Liver (tissue), 9 donors: ENCODE data around the gene NHERF1. TPM values are rescaled to one million over a fixed set of nuclear protein-coding genes. Genes with fewer than 3 reads are reported as not detected.

Experiments
- DNase-seq: peaks from one replicate; pipeline ENCODE4 v3.0.0-alpha.2; 2017; ENCODE audit warnings: low spot score
- H3K27ac ChIP-seq, 2 donors: one replicate each; pipeline ENCODE4 v1.7.0; 2013; ENCODE audit warnings: inconsistent platforms in 2 of 2, low read length in 2 of 2, control low read depth in 1 of 2, low read depth in 1 of 2, mild to moderate bottlenecking in 1 of 2
- H3K27me3 ChIP-seq, 4 donors: one replicate each; pipeline versions ENCODE4 v1.6.1 to v1.7.0; 2013; ENCODE audit warnings: low read length in 3 of 4, inconsistent platforms in 1 of 4, mild to moderate bottlenecking in 1 of 4, moderate library complexity in 1 of 4; ENCODE audit not compliant: control insufficient read depth in 4 of 4, insufficient read depth in 4 of 4
- H3K36me3 ChIP-seq, 4 donors: one replicate each; pipeline versions ENCODE4 v1.6.1 to v1.7.0; 2013; ENCODE audit warnings: low read length in 3 of 4, mild to moderate bottlenecking in 3 of 4, low read depth in 1 of 4, moderate library complexity in 1 of 4; ENCODE audit not compliant: control insufficient read depth in 4 of 4, insufficient read depth in 3 of 4
- H3K4me1 ChIP-seq, 4 donors: one replicate each; pipeline versions ENCODE4 v1.6.1 to v1.7.0; 2013; ENCODE audit warnings: low read length in 3 of 4, mild to moderate bottlenecking in 3 of 4, moderate library complexity in 1 of 4; ENCODE audit not compliant: control insufficient read depth in 4 of 4, insufficient read depth in 4 of 4
- H3K4me3 ChIP-seq, 3 donors: one replicate each; pipeline versions ENCODE4 v1.6.1 to v1.7.0; 2013; ENCODE audit warnings: low read length in 3 of 3, control low read depth in 1 of 3, low read depth in 1 of 3, mild to moderate bottlenecking in 1 of 3
- H3K9ac ChIP-seq, 2 donors: one replicate each; pipeline ENCODE4 v1.7.0; 2013; ENCODE audit warnings: low read length in 2 of 2, mild to moderate bottlenecking in 2 of 2, moderate library complexity in 2 of 2, control low read depth in 1 of 2, low read depth in 1 of 2
- H3K9me3 ChIP-seq, 4 donors: one replicate each; pipeline versions ENCODE4 v1.6.1 to v1.7.0; 2013; ENCODE audit warnings: low read length in 3 of 4; ENCODE audit not compliant: control insufficient read depth in 4 of 4
- ATF3 ChIP-seq: IDR thresholded peaks from 2 replicates; pipeline ENCODE4 v1.6.1; 2016; ENCODE audit warnings: antibody characterized with exemption
- CTCF ChIP-seq: fragments of 150-350 bp; IDR thresholded peaks from 2 replicates; pipeline ENCODE4 v1.5.1; 2017; ENCODE audit warnings: improper control_type of control experiment, low read depth, low read length; ENCODE audit not compliant: missing input control
- EGR1 ChIP-seq, 2 donors: IDR thresholded peaks; 2 replicates each; pipeline ENCODE4 v1.6.1; 2016 to 2018; ENCODE audit warnings: antibody characterized with exemption in 2 of 2, low read depth in 2 of 2
- FOXA1 ChIP-seq: IDR thresholded peaks from 2 replicates; pipeline ENCODE4 v1.6.1; 2016; ENCODE audit warnings: antibody characterized with exemption
- FOXA2 ChIP-seq: IDR thresholded peaks from 2 replicates; pipeline ENCODE4 v1.6.1; 2016; ENCODE audit warnings: antibody characterized with exemption
- GABPA ChIP-seq, 2 donors: IDR thresholded peaks in 1 of 2; conservative IDR thresholded peaks in 1 of 2; 2 replicates each; pipeline ENCODE4 v1.6.1; 2016; ENCODE audit warnings: antibody characterized with exemption in 2 of 2, mild to moderate bottlenecking in 1 of 2, moderate library complexity in 1 of 2
- HNF4A ChIP-seq, 2 donors: conservative IDR thresholded peaks; 2 replicates each; pipeline ENCODE4 v1.6.1; 2016; ENCODE audit warnings: antibody characterized with exemption in 2 of 2, mild to moderate bottlenecking in 2 of 2
- HNF4G ChIP-seq: IDR thresholded peaks from 2 replicates; pipeline ENCODE4 v1.6.1; 2016; ENCODE audit warnings: antibody characterized with exemption
- JUND ChIP-seq, 2 donors: IDR thresholded peaks; 2 replicates each; pipeline ENCODE4 v1.6.1; 2016; ENCODE audit warnings: antibody characterized with exemption in 2 of 2
- MAX ChIP-seq: IDR thresholded peaks from 2 replicates; pipeline ENCODE4 v1.6.1; 2016; ENCODE audit warnings: antibody characterized with exemption
- NR2F2 ChIP-seq: IDR thresholded peaks from 2 replicates; pipeline ENCODE4 v1.6.1; 2016; ENCODE audit warnings: antibody characterized with exemption
- REST ChIP-seq: IDR thresholded peaks from 2 replicates; pipeline ENCODE4 v1.6.1; 2016; ENCODE audit warnings: antibody characterized with exemption, mild to moderate bottlenecking
- RXRA ChIP-seq, 2 donors: IDR thresholded peaks; 2 replicates each; pipeline ENCODE4 v1.6.1; 2017 to 2018; ENCODE audit warnings: antibody characterized with exemption in 2 of 2, mild to moderate bottlenecking in 1 of 2
- SP1 ChIP-seq: IDR thresholded peaks from 2 replicates; pipeline ENCODE4 v1.6.1; 2018; ENCODE audit warnings: antibody characterized with exemption, mild to moderate bottlenecking
- YY1 ChIP-seq: IDR thresholded peaks from 2 replicates; pipeline ENCODE4 v1.6.1; 2016; ENCODE audit warnings: antibody characterized with exemption, mild to moderate bottlenecking
- ZBTB33 ChIP-seq: IDR thresholded peaks from 2 replicates; pipeline ENCODE4 v1.6.1; 2016; ENCODE audit warnings: antibody characterized with exemption
- WGBS: extraction: QIAGEN DNeasy Blood & Tissue Kit; methylation state at CpG from one replicate; pipeline ENCODE4 v1.1.7; 2013; 5-methylcytosine and 5-hydroxymethylcytosine counted together
- polyA plus RNA-seq, 2 donors: library from polyadenylated mRNA; stranded (reverse) in 1 of 2; unstranded in 1 of 2; fragments of 200-250 nt in 1 of 2; fragments of >200 nt in 1 of 2; fragmentation: Nextera tagmentation in 1 of 2; extraction: Ambion mirVana in 1 of 2; gene quantifications; one replicate each; pipeline versions ENCODE4 v1.2.1 to v1.2.3, GENCODE V29; 2013 to 2015
- total RNA-seq, 2 donors: library from RNA; depleted of rRNA; stranded (reverse); fragments of >200 nt; gene quantifications; one replicate each; pipeline ENCODE4 v1.2.3, GENCODE V29; 2014
- donor health status: healthy.
- donor health status: healthy.
- donor health status: healthy.
- donor health status: healthy.
- donor health status: healthy.

The NHERF1 gene
- total and polyA plus RNA-seq, 4 donors: 38.1 to 160 (median 94.7) TPM

DNA sequence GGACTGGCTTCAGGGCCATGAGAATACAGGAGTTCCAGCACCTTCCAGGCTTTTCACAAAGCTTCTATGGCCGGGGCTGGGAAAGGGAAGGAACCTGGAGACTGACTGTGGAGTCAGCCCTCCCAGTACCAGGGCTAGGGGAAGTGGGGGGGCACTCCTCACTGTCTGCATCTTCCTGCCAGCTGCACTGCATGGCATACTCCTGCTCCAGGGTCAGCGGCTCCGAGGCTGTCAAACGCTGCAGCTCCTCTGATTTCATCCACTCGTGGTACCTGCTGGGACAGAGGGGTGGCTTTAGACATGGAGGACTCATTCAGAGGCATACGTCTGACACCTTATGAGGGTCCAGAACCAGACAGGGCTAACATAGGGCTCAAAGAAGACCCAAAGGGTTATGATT is 25.0 kb downstream of the NHERF1 start:
- Histone ChIP-seq H3K27ac (peak overlapping the region; percentile 35 to 36), H3K4me3 (no peak overlapping the region), H3K9me3 (no peaks in the 10 kb centered on the region), H3K4me1 (peaks cover 8 to 72% (median 50%) of the 10 kb centered on the region in 4 donors), H3K9ac (no peak overlapping the region), H3K27me3 (no peaks in the 10 kb centered on the region), H3K36me3 (peaks cover 9 to 26% (median 16%) of the 10 kb centered on the region in 4 donors)
- 81% methylated on average over 6 of the region's 6 CpGs for WGBS
- no peak for DNase-seq
- TF ChIP-seq ATF3 (no peak), ZBTB33 (no peak), REST (no peak), HNF4A (conservative IDR thresholded peaks at IDR 0.05) (no peak), SP1 (no peak), CTCF (no peak), EGR1 (IDR thresholded peaks at IDR 0.05; ENCODE audit: low read depth in 2 of 2) (no peak), YY1 (no peak), JUND (IDR thresholded peaks at IDR 0.05) (no peak), HNF4G (no peak), FOXA1 (no peak), NR2F2 (no peak), GABPA (IDR thresholded peaks at IDR 0.05 in 1 of 2, conservative IDR thresholded peaks at IDR 0.05 in 1 of 2) (no peak), MAX (no peak), RXRA (IDR thresholded peaks at IDR 0.05) (no peak)

DNA sequence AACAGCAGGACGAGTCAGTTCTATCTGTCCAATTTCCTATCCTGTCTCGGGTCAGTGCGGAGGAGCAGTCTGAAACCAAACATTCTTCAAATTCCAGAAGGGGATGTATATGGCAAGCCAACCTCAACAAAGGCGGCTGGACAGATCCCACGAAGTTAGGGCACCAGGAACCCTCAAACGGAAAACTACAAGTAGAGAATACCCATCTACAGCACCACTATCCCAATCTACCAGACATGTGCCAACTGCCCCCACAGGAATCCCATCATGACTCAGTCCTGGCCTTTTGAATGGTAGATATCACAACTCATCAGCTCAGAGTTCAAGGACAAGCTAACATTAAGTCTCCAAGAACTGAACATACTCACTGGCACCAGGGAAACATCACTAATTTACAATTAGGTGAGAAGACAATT is 25.5 kb downstream of the NHERF1 start:
- DNase-seq: no peak
- H3K9ac ChIP-seq: no peak overlapping the region
- TF ChIP-seq REST (no peak), EGR1 (IDR thresholded peaks at IDR 0.05; ENCODE audit: low read depth in 2 of 2) (no peak), RXRA (IDR thresholded peaks at IDR 0.05) (peak in 1 of 2 donors; percentile 15), FOXA2 (no peak), MAX (no peak), HNF4A (conservative IDR thresholded peaks at IDR 0.05) (peak in 1 of 2 donors; percentile 57), NR2F2 (no peak), FOXA1 (no peak)
- no peak overlapping the region for H3K4me3 ChIP-seq
- H3K4me1 ChIP-seq: peaks cover 8 to 68% (median 45%) of the 10 kb centered on the region in 4 donors
- no peaks in the 10 kb centered on the region for H3K27me3 ChIP-seq
- WGBS: 79% methylated on average over 6 of the region's 6 CpGs
- peak overlapping the region in 1 of 2 donors; percentile 35 for H3K27ac ChIP-seq
- H3K36me3 ChIP-seq: peaks cover 6 to 23% (median 14%) of the 10 kb centered on the region in 4 donors
- no peaks in the 10 kb centered on the region for H3K9me3 ChIP-seq
